Measurements from ENCODE around the gene LRRC51.

The LRRC51 gene

DNA sequence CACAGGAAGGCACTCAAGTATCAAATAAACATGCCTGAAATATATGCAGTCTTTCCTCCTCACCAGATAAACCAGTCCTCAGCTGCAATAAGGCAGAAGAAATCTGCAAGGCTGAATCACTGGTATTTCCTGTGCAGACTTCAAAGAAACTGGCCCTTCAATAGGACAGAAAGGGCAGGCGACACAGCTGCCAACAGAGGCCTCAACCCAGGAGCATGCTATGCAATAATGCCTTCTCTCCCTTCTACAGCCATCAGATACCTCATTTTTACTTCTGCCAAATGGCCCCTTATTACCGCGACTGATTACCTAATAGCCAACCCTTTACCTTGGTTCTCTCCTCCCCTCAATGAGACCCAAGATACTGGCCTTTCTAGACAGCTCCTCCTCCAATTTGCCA is 8.3 kb upstream of the LRRC51 start:
- no peak for DNase-seq

DNA sequence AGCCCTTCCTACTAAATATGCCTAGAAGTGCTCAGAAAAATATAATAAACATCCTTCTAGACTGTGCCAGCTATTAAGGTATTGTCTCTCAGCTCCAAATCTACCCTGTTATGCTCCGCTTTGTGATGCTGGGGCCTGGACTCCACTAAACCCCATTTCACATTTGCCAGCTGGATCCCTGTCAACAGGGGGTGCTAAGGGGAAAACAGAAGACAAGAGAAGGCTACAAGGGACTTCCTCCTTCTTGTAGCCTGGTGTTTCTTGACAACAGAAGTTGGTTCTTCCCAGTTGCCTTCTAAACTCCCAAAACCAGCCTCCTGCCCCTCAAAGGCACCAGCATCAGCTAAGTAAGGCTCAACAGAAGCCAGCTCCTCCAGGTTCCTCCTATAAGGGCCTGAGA is 5.5 kb upstream of the LRRC51 start:
- no peak for DNase-seq

- no peak for DNase-seq
Measured at GRCh38 chr11:72075756-72076155, 4.9 kb upstream of the LRRC51 start.

DNA sequence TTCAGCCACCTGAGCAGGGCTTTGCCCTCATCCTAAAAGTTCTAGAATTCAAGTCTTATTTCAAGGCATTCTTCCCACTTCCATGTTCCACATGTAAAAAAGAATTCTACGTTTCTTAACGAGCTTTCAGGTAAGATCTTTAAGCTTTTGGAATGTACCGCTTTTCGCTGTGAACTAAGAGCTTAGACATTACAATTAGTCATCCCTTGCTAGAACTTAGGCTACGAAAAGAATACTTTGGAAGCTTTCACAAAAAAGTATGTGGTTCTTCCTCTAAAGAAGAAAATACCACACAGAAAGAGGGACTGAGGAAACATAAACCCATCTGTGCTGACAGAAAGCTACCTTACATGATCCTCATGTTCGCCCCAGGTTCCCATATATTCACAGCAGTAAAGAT is 2.2 kb upstream of the LRRC51 start:
- DNase-seq, result no peak

DNA sequence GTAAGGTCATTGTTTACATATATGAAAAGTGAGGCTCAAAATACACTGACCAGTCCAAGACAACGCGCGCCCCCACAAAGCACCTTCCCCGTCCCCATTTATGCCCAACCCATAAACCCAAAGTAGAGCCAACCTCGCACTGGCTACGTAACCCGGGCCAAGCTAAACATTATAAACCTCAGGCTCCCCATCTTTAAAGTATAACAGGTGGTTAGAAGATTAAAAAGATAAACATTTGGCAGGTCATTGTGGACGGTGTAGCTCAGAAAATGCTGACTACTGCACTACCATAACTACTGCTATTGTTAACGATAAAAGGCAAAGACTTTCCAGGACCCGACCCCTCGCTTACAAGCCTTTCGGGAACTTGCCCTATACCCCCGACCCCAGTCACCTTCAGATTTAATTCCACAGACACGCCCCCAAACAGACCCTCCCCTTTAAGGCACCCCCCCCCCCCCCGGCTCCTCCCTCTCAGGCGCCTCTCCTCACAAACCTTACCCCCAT is 778 bp upstream of the LRRC51 start:
- DNase-seq, result no peak

GRCh38 chr11:72081184-72081644 is 564 bp downstream of the LRRC51 start:
- DNase-seq, result no peak

GRCh38 chr11:72081821-72082453 is 1.3 kb downstream of the LRRC51 start:
- DNase-seq, result no peak

DNA sequence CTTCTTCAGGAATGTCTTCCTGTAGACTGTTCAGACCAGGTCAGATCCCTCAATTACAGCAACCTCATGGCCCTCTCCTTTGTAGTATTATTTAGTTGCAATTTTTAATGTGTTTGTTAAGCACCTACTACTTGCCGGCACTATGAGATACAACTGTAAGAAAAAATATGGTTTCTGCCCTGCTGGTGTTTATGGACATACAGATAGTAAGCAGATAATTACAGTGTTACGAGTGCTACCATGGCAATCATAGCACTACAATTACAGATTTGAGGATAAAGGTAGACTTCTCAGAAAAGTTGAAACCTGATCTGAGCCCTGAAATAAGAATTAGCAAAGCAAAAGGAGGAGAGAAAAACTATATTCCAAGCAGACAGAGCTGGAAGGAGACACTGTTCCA is 2.8 kb downstream of the LRRC51 start:
- no peak for DNase-seq

DNA sequence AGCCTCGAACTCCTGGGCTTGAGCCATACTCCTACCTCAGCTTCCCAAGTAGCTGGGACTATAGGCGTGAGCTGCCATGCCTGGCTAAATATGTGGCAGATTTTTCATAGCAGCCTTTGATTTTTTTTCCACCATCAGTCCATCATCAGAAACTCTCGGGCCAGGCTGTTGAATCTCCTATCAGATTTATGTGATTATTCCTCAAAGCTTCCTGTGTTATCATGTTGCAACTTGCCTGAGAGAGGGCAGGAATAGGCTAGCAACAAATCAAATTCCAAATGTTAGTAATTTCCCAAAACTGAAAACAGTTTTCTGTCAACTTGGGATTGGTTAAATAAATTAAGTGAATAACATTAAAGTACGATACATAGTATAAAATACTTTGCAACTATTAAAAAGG is 3.4 kb downstream of the LRRC51 start:
- DNase-seq, result no peak

DNA sequence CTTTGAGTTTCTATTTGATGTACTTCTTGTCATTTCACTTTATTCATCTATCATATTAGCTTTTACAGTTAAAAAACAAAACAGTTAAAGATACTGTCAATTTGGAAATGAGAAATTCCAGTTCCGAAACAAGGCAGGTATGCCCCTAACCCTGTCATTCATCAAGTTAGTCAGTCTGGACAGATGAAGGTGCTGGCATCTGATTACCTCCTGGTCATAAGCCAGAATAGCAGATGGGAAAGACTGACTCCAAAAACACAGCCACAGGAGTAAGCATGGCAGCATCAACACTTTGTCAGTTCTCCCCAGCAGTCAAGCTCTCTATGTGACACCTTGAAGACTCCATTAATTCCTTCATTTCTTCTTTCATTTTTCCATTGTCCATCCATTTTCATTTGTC is 4.3 kb downstream of the LRRC51 start:
- DNase-seq, result no peak

DNA sequence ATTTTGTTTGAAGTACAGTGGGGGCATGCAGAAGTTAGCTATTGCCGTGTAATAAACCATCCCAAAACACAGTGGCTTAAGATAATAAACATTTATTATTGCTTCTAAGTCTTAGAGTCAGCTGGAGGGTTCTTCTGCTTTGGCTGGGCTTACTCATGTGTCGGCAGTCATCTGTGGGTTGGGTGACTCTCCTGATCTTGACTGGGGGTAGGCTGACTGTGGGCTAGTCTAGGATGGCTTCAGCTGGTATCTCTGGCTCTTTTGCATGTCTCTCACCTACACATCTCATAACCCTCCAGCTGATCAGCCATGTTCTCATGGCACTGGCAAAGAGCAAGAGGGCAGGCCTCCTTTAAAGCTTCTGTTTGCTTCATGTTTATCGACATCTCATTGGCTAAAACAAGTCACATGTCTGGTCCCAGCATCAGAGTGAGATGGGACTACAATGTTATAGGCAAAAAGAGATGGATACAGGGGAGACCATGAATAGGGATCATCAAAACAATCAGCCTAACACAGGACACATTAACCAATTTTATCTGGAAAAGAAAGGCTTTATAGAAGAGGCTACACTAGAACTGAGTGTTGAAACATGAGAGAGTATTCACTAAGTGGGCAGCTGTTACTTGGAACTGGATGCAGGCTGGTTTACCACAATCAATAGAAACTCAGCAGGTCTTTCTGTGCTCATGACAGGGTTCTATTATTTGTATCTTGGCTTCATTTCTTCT is 5.1 kb downstream of the LRRC51 start:
- no peak for DNase-seq

DNA sequence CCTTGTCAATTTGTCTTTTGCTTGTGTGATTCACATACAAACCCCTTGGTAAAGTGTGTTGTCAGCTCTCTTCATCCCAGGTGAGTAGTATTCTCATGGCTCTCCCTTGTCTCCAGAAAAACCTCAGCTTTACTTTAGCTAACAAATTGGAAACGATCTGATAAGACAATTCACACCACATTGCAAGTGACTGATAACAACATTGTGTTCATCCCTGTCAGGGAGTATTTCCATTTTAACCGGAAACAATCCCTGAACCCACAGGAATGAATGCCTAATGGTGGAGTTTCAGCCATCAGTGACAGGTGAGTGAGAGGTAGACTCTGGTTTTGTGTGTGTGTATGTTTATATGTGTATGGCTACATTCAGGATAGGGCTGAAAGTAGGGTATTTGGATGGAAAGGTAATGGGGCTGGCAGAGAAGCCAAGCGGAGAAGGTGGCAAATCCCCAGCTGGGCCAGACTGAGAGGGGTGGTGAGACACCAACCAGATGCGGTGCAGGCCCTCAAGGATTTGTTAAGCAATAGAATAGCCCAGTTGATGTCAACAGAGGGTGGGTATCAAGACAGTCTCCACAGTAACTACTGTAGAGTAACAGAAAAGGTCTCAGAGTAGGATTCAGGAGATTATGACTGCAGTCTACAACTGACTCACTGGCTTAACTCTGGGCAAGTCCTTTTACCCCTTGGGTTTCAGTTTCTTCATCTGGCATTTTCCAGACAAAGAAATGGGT is 7.6 kb downstream of the LRRC51 start:
- no peak for DNase-seq

DNA sequence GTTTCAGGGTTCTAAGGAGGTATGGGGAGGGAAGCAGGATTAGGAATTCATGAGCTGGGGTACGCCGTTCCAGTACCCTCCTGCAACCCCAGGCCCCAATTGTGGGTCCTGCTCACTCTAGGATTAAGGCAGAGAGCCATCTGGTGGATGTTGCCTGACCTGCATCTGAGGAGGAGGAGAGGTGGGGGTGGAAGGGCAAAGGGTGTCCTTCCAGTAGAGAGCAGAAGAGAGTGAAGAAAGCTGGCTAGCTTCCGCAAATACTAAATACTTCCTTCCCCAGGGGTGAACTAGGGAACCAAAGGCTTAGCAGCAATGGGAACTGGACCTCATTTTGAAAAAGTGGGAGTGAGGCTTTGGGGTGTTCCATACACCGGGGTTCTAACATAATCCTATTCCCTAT is 10.6 kb downstream of the LRRC51 start:
- peak; percentile 9 for DNase-seq

DNA sequence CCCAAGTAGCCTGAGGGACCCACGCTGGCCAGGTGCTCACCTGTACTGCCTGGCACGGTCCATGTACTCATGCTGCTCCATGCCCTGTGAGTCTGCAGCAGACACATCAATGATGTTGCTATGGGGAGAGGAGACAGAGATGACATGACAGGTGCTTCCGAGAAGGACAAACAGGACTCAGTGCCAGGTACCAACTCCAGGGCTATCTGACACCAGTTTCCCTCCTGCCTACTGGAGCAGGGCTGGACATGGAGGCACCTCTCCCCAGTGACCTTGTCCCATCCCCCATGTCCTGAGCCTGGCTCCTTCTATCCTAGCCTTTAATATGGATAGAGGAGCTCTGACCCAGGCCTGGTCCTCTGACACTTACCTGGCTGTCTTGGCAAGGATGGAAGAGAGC is 18.1 kb downstream of the LRRC51 start:
- no peak for DNase-seq

- DNase-seq, result no peak
Measured at GRCh38 chr11:72100009-72100408, 19.4 kb downstream of the LRRC51 start.

DNA sequence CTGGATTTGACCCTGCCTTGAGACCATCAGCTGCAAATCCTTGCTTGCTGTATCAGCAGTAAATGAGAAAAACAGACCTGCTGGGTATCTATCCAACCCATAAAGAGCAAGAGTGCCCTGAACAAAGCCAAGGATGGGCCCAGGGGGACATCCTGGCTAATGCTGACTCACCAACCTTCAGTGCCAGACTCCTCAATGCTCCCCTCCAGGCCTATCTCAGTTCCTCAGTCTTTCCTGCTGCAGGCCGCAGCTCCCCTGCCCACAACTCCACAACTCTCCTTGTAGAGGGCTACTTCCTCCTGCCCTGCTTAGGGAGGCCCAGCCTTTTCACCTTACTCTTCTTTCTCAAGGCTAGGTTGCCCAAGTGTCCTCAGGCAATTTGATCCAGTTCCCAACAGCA is 19.8 kb downstream of the LRRC51 start:
- no peak for DNase-seq

DNA sequence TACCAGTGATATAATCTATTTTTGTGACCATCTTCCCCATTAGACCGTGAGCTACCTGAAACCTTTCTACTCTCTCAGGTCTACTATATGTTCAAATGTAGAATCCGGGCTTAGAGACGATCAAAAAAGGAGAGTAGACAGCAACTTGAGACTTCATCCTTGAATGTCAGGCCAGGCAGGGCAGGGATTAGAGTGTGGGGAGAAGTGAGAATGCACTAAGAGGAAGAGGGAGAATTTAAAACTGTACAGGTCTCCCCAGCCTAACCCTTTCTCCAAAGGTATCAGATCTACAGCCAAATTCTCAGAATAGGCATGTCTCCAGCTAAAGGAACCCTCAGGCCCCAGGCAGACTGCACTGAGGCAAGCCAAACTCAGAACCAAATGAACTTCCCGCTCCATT is 21.5 kb downstream of the LRRC51 start:
- no peak for DNase-seq

- DNase-seq, result no peak
Measured at GRCh38 chr11:72102631-72102945, 21.9 kb downstream of the LRRC51 start.

DNA sequence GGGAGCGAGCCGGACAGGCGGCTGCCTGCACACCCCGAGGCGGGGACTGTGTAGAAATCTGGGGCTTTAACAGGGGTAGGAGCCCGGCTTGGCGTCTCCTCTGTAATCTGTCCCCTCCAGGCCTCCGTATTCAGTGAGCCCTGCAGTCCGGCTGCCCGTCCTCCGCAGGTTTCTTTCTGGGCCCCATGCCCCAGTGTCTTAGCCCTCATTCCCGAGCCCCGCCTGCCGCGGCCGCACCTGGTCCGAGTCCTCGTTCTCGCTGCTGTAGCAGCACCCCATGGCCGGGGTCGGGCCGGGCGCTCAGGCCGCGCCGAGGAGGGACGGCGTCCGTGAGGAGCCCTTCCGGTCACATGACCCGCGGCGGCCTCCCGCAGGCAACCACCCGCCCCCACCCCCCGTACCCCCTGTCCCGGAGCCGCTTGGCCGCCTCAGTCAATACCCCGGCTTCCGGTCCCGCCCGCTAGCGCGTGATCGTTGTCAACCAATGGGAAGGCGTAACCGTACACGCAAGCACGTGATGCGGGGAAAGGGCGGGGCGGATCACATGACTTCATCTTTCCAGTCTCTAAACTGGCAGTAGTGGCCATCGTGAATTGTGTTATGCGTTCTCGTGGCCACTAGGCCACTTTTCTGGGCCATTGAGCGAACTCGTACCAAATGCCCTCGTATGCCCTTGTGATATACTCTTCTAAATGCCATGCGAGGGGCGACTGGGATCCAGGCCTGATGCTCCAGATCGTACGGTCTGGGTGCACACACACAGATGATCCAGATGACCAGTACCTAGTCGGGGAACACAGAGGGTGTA is 22.5 kb downstream of the LRRC51 start, which contains the start of gene LAMTOR1:
Gene LAMTOR1 (minus strand): TSS at position 352 of the 808 bp plus-strand sequence. CDS start 73 bp downstream, at position 279.
- DNase-seq, result peak; percentile 96

DNA sequence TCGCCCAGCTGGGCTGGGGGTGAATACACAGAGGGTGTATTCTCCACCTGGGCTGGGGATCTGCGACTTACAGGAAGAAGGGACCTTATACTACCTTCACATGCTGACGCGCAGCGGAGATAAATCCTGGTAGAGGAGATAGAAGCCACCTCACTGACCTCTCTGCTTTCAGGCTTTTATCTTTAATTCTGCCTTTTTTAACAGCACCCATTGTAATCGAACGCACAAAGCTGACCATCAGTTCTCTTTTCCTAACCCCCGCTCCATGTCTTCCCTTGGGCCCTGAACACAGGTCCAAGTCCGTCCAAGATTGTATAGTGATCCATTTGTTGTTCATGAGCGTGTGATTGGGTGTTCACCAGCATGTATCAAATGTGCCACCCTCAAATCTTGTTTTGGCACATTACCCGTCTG is 23.1 kb downstream of the LRRC51 start:
- DNase-seq, result no peak

DNA sequence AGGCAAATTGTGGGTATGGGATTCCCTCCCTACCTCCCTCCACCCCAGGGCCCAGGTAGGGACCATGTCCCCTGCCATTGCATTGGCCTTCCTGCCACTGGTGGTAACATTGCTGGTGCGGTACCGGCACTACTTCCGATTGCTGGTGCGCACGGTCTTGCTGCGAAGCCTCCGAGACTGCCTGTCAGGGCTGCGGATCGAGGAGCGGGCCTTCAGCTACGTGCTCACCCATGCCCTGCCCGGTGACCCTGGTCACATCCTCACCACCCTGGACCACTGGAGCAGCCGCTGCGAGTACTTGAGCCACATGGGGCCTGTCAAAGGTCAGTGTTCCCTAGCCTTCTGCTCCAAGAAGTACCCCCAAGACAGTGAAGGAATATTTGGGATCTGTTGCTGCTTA is 25.2 kb downstream of the LRRC51 start, which contains the start of gene TOMT:
Gene TOMT (plus strand): TSS at position 37 of the 400 bp plus-strand sequence. CDS start 28 bp downstream, at position 65.
- no peak for DNase-seq

DNA sequence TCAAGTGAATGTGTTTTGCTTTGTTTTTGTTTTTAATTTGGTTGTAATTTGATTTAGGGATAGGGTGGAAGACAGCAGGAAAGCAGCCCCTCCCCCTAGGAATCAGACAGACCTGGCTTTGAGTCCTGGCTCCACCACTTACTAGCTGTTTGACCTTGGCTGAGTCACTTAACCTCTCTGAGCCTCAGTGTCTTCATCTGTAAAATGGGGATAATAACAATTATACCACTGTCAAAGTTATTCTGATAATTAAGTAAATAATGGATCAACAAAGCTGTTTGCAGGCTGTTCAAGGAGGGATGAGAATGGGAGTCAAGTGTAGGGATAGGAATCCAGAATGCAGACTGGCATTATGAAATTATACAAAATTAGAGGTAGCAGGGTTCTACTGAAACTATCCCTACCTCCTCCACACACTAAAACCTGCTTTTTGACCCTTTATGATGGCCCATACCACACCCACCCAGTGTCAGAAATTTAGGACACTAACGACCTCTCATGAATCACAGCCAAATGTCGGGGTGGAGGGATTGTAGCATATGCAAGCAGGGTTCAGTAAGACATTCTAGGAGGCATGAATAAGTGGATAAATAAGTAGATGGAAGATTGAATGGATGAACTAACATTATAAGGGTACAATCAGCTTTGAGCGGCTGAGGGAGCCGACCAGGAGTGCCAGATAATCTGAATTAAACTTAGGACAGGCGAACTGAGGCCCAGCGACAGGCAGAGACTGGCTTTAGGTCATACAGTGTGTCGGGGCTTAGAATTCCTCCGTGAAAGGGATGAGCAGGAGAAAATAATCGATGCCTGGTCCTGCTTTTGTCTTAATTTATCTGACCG is 30.9 kb downstream of the LRRC51 start:
- DNase-seq, result no peak

Data from NCI-H748 treated with DMSO at 0.1 percent for 48 hours (cell line).